ENCODE measurements around the gene KCNT2. TPM values are rescaled to one million over a fixed set of nuclear protein-coding genes. Genes with fewer than 3 reads are reported as not detected.
A peak's percentile ranks its signal among the peaks of the same experiment; 100 is the strongest.

The KCNT2 gene
- total and polyA plus RNA-seq, 9 of the 15 experiments (the other 6 are each of a cell fraction or from before 2014, with no cell fraction given), result 0.13 to 0.73 (median 0.28) TPM

DNA sequence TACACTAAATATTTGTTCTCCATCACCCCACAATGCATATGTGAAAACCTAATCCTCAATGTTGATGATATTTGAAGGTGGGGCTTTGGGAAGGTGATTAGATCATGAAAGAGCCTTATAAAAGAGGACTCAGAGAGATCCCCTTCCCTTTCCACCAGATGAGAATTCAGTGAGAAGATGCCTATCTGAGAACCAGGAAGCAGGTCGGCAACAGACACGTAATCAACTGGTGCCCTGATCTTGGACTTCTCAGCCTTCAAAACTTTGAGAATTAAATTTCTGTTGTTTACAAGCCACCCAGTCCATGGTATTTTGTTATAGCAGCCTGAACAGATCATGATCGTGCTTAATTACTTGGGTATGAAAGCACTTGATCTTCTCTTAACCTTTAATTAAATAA is 329.4 kb downstream of the KCNT2 start:
- in situ Hi-C loops (cut with MboI), result no loop called here

More for the DNA sequence above, 329.4 kb downstream of the KCNT2 start:
- H3K36me3 ChIP-seq (ENCODE audit: control insufficient read depth, insufficient read depth, low read length), result no peaks in the 10 kb centered on the region
- CTCF ChIA-PET (ENCODE audit: low intra/inter-chr PET ratio), result no interaction called here
- no peak overlapping the region for H3K27ac ChIP-seq (ENCODE audit: extremely low read depth, low read depth, low read length)
- intact Hi-C loops (cut with micrococcal nuclease), result no loop called here
- no peak overlapping the region for H3K4me2 ChIP-seq (ENCODE audit: insufficient read depth, low read length)
- peak overlapping the region; percentile 5; the same call in 1 of the 2 replicates for H2AFZ ChIP-seq (ENCODE audit: low read depth, low read length)
- POLR2A ChIA-PET, result no interaction called here
- no peak overlapping the region for H3K9ac ChIP-seq (ENCODE audit: insufficient read depth in 1 of 2, low read depth in 2 of 2, low read length in 2 of 2)
- H3K4me1 ChIP-seq (replicated peaks in 1 of 2; ENCODE audit: control insufficient read depth in 2 of 2, insufficient read depth in 2 of 2, low read length in 2 of 2), result no peaks in the 10 kb centered on the region
- FAIRE-seq, result no peak
- H3K27me3 ChIP-seq (ENCODE audit: control insufficient read depth in 2 of 2, insufficient read depth in 2 of 2, low read length in 2 of 2), result no peaks in the 10 kb centered on the region
- no peak overlapping the region for H3K4me3 ChIP-seq
- no peak for TF ChIP-seq ASH1L (IDR thresholded peaks at IDR 0.05; ENCODE audit: borderline replicate concordance, low read depth, partially characterized antibody)
- TF ChIP-seq DPF2 (IDR thresholded peaks at IDR 0.05), result no peak
- no peak for TF ChIP-seq ZNF224 (CRISPR knock-in tag; IDR thresholded peaks at IDR 0.05)
- no peak for TF ChIP-seq ZNF639 (CRISPR knock-in tag; conservative IDR thresholded peaks at IDR 0.05 in 1 of 2, IDR thresholded peaks at IDR 0.05 in 1 of 2)
- TF ChIP-seq TCF7L2 (IDR thresholded peaks at IDR 0.05; ENCODE audit: low read depth, low read length), result no peak
- no peak for TF ChIP-seq CREB1 (IDR thresholded peaks at IDR 0.05)
- no peak for TF ChIP-seq CREB1 (CRISPR knock-in tag; IDR thresholded peaks at IDR 0.05)
- no peak for TF ChIP-seq ZC3H4 (CRISPR knock-in tag; IDR thresholded peaks at IDR 0.05; ENCODE audit: borderline replicate concordance)
- no peaks in the 10 kb centered on the region for H3K9me1 ChIP-seq (ENCODE audit: control insufficient read depth, insufficient read depth, low read length)
- no peaks in the 10 kb centered on the region for H3K9me3 ChIP-seq (replicated peaks; ENCODE audit: control insufficient read depth, insufficient read depth, low read depth, low read length)
- no peaks in the 10 kb centered on the region for H4K20me1 ChIP-seq (replicated peaks; ENCODE audit: control insufficient read depth, insufficient read depth, low read length)
- WGBS (ENCODE audit: insufficient coverage, low coverage, missing lambda C conversion rate), result 9% methylated on average over 3 of the region's 3 CpGs
- DNase-seq (ENCODE audit: extremely low read depth in 1 of 4, low spot score in 3 of 4), result no peak
- no TSS peak for BruUV-seq (replicated peaks)
- no peaks in the 10 kb centered on the region for H3K79me2 ChIP-seq (ENCODE audit: control insufficient read depth, insufficient read depth, low read length)
- no peak for ATAC-seq
